Endothelial cell of umbilical vein (primary cell): ENCODE measurements around the gene GZF1. TPM values are rescaled to one million over a fixed set of nuclear protein-coding genes. Genes with fewer than 3 reads are reported as not detected.

Experiments used
- BruUV-seq: library from RNA; stranded (reverse); fragments of 400-500 nt; replicated peaks from 2 replicates; lab custom pipeline; 2021; lab: Mats Ljungman, UMichigan
- CTCF ChIA-PET: fragments of 300-600, 350-600 bp; sonication (Branson Sonifier 250); formaldehyde crosslinking; loops from one replicate; lab custom pipeline; 2021; ENCODE audit warnings: antibody characterized with exemption, inconsistent platforms; lab: Charles Lee
- POLR2A ChIA-PET: fragments of 300-600, 350-600 bp; sonication (Branson Sonifier 250); formaldehyde crosslinking; loops from one replicate; lab custom pipeline; 2021; ENCODE audit warnings: antibody characterized with exemption, inconsistent platforms; lab: Charles Lee
- DNase-seq: peaks from one replicate; pipeline ENCODE4 v3.0.0-alpha.2; 2011; ENCODE audit warnings: low read depth, low spot score
- FAIRE-seq: peaks from 2 replicates; lab custom pipeline; 2011; peaks lifted over from hg19 to GRCh38; lab: Jason Lieb, UNC
- H2AFZ ChIP-seq: 2 replicates; pipeline ENCODE4 v1.6.0; 2012; ENCODE audit warnings: low read depth, low read length, control low read depth, inconsistent platforms
- H3K27ac ChIP-seq: 2 replicates; pipeline ENCODE4 v1.5.1; 2011; ENCODE audit warnings: low read depth, mild to moderate bottlenecking, control low read depth, low read length, moderate library complexity; ENCODE audit not compliant: insufficient read depth
- H3K27me3 ChIP-seq, 2 experiments: 2 replicates each; pipeline versions ENCODE4 v1.6.0 to v1.6.1; 2011; ENCODE audit warnings: low read length in 2 of 2, mixed read lengths in 1 of 2; ENCODE audit not compliant: control insufficient read depth in 2 of 2, insufficient read depth in 2 of 2
- H3K36me3 ChIP-seq, 2 experiments: 2 replicates in 1 of 2; 3 replicates in 1 of 2; pipeline ENCODE4 v1.5.1; 2011; ENCODE audit warnings: low read length in 2 of 2, mild to moderate bottlenecking in 1 of 2, moderate library complexity in 1 of 2; ENCODE audit not compliant: control insufficient read depth in 2 of 2, insufficient read depth in 2 of 2; ENCODE audit errors: extremely low read depth in 1 of 2
- H3K4me1 ChIP-seq: 3 replicates; pipeline ENCODE4 v1.5.1; 2011; ENCODE audit warnings: mild to moderate bottlenecking, low read length; ENCODE audit not compliant: control insufficient read depth, insufficient read depth; ENCODE audit errors: extremely low read depth
- H3K4me2 ChIP-seq: 2 replicates; pipeline ENCODE4 v1.6.1; 2011; ENCODE audit warnings: low read length, control low read depth, mixed read lengths; ENCODE audit not compliant: insufficient read depth
- H3K4me3 ChIP-seq, 3 experiments: fragments of 200-600 bp in 1 of 3; sonication (generic), shearing (Covaris generic) in 1 of 3; replicated peaks in 1 of 3; 2 replicates each; pipeline ENCODE4 v1.5.1; 2011 to 2016; ENCODE audit warnings: control low read depth in 3 of 3, low read length in 3 of 3, mild to moderate bottlenecking in 2 of 3, inconsistent platforms in 1 of 3, low read depth in 1 of 3, moderate library complexity in 1 of 3; ENCODE audit not compliant: insufficient read depth in 1 of 3
- H3K79me2 ChIP-seq: 2 replicates; pipeline ENCODE4 v1.6.0; 2012; ENCODE audit warnings: low read length, inconsistent platforms; ENCODE audit not compliant: control insufficient read depth, insufficient read depth
- H3K9ac ChIP-seq: replicated peaks from 2 replicates; pipeline ENCODE3; 2011; ENCODE audit warnings: low read length, control low read depth; ENCODE audit not compliant: insufficient read depth; ENCODE audit errors: extremely low read depth
- H3K9me1 ChIP-seq: replicated peaks from 3 replicates; pipeline ENCODE4 v1.6.0; 2011; ENCODE audit warnings: mild to moderate bottlenecking, low read length; ENCODE audit not compliant: control insufficient read depth, insufficient read depth; ENCODE audit errors: extremely low read depth
- H3K9me3 ChIP-seq: replicated peaks from 2 replicates; pipeline ENCODE4 v1.5.1; 2012; ENCODE audit warnings: low read length, inconsistent platforms; ENCODE audit not compliant: control insufficient read depth, insufficient read depth
- H4K20me1 ChIP-seq: replicated peaks from 2 replicates; pipeline ENCODE3; 2011; ENCODE audit warnings: mild to moderate bottlenecking, low read length; ENCODE audit not compliant: control insufficient read depth, insufficient read depth; ENCODE audit errors: extremely low read depth
- EZH2 ChIP-seq: IDR thresholded peaks from 2 replicates; pipeline ENCODE4 v1.6.1; 2012; ENCODE audit warnings: borderline replicate concordance, low read depth, mild to moderate bottlenecking, moderate library complexity, low read length, inconsistent platforms; ENCODE audit not compliant: severe bottlenecking
- FOS ChIP-seq: IDR thresholded peaks from 2 replicates; pipeline ENCODE4 v1.6.1; 2011; ENCODE audit warnings: mild to moderate bottlenecking, low read length, moderate library complexity, borderline replicate concordance; ENCODE audit not compliant: insufficient read depth
- GATA2 ChIP-seq: IDR thresholded peaks from 2 replicates; pipeline ENCODE4 v1.7.0; 2011; ENCODE audit warnings: low read depth, mild to moderate bottlenecking, moderate library complexity, mixed read lengths, low read length; ENCODE audit not compliant: insufficient read length, insufficient read depth
- JUN ChIP-seq: IDR thresholded peaks from 2 replicates; pipeline ENCODE4 v1.6.1; 2011; ENCODE audit warnings: borderline replicate concordance, low read depth; ENCODE audit not compliant: insufficient read length, insufficient read depth
- MYC ChIP-seq: IDR thresholded peaks from one replicate; pipeline ENCODE4 v1.6.1; 2011; ENCODE audit warnings: mild to moderate bottlenecking, low read depth, low read length
- POLR2A ChIP-seq: IDR thresholded peaks from 2 replicates; pipeline ENCODE4 v1.6.1; 2012; ENCODE audit warnings: low read depth, mild to moderate bottlenecking, control low read depth, low read length
- POLR2AphosphoS5 ChIP-seq: IDR thresholded peaks from 2 replicates; pipeline ENCODE4 v1.6.1; 2012; ENCODE audit warnings: low read depth, mild to moderate bottlenecking, control low read depth, low read length, moderate library complexity; ENCODE audit not compliant: insufficient read depth
- dilution Hi-C: fragments of 300-500 bp; cut with MboI; formaldehyde crosslinking; loops from one replicate; pipeline ENCODE4 v1.15.0; 2019; ENCODE audit warnings: low sequenced_read_pairs; ENCODE audit not compliant: extremely low pct_ligation_motif_present
- intact Hi-C: fragments of 100-400 bp; cut with micrococcal nuclease; formaldehyde crosslinking; loops from one replicate; pipeline ENCODE4 v1.10.0; 2022
- polyA plus RNA-seq, 4 experiments: library from polyadenylated mRNA; depleted of rRNA in 3 of 4; stranded (reverse) in 3 of 4; unstranded in 1 of 4; fragments of >200 nt; gene quantifications; 2 replicates each; pipeline versions ENCODE4 v1.2.1 to v1.2.3, GENCODE V29; 2011 to 2012; ENCODE audit warnings: missing spikeins in 1 of 4
- total RNA-seq: library from RNA; stranded (reverse); gene quantifications from 2 replicates; pipeline ENCODE4 v1.2.3, GENCODE V29; 2021
- TF ChIP-seq, protein P1 (sequence below): IDR thresholded peaks from 2 replicates; pipeline ENCODE4 v1.6.1; 2011; ENCODE audit not compliant: insufficient read depth, insufficient read length
- TF ChIP-seq, protein P2 (sequence below), 2 donors: IDR thresholded peaks; 1 replicate in 1 of 2; 2 replicates in 1 of 2; pipeline ENCODE4 v1.5.1; 2011; ENCODE audit warnings: low read length in 2 of 2, mild to moderate bottlenecking in 2 of 2, moderate library complexity in 2 of 2, control low read depth in 1 of 2, inconsistent platforms in 1 of 2, low read depth in 1 of 2; ENCODE audit not compliant: insufficient read depth in 1 of 2; ENCODE audit errors: extremely low read depth in 1 of 2

Gene GZF1
- total and polyA plus RNA-seq, 2 donors (not counting 3 experiments of a cell fraction or from before 2014, with no cell fraction given) = 9.7 to 10.0 TPM

- FAIRE-seq (no peak), DNase-seq (no peak)
- Histone ChIP-seq H3K4me3 (no peak overlapping the region), H3K27me3 (peaks cover 0 to 5% of the 10 kb centered on the region in 2 experiments), H3K4me2 (no peak overlapping the region), H3K9ac (no peak overlapping the region), H4K20me1 (no peaks in the 10 kb centered on the region), H3K9me1 (no peaks in the 10 kb centered on the region), H3K36me3 (no peaks in the 10 kb centered on the region), H3K9me3 (no peaks in the 10 kb centered on the region), H3K4me1 (no peaks in the 10 kb centered on the region), H3K79me2 (no peaks in the 10 kb centered on the region), H2AFZ (no peak overlapping the region), H3K27ac (no peak overlapping the region)
- POLR2A ChIA-PET = interaction anchor here (0.6 kb wide), 1 partner anchor 66 kb away, joined by 10 read pairs; no protein-coding TSS in a partner anchor
- CTCF ChIA-PET = interaction anchor here (0.7 to 1.5 kb wide), 5 partner anchors 67 to 630 kb away, joined by 3 to 5 read pairs (median 3); no protein-coding TSS in a partner anchor
- BruUV-seq = no TSS peak
- TF ChIP-seq MYC (no peak), FOS (no peak), POLR2A (no peak), POLR2AphosphoS5 (no peak), EZH2 (no peak), JUN (no peak), GATA2 (no peak)
- TF ChIP-seq, protein P1, sequence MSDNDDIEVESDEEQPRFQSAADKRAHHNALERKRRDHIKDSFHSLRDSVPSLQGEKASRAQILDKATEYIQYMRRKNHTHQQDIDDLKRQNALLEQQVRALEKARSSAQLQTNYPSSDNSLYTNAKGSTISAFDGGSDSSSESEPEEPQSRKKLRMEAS = no peak
- TF ChIP-seq, protein P2, sequence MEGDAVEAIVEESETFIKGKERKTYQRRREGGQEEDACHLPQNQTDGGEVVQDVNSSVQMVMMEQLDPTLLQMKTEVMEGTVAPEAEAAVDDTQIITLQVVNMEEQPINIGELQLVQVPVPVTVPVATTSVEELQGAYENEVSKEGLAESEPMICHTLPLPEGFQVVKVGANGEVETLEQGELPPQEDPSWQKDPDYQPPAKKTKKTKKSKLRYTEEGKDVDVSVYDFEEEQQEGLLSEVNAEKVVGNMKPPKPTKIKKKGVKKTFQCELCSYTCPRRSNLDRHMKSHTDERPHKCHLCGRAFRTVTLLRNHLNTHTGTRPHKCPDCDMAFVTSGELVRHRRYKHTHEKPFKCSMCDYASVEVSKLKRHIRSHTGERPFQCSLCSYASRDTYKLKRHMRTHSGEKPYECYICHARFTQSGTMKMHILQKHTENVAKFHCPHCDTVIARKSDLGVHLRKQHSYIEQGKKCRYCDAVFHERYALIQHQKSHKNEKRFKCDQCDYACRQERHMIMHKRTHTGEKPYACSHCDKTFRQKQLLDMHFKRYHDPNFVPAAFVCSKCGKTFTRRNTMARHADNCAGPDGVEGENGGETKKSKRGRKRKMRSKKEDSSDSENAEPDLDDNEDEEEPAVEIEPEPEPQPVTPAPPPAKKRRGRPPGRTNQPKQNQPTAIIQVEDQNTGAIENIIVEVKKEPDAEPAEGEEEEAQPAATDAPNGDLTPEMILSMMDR (IDR thresholded peaks at IDR 0.05; ENCODE audit: extremely low read depth in 1 of 2, insufficient read depth in 1 of 2, low read depth in 1 of 2, low read length in 2 of 2) = no peak
- intact Hi-C loops = no loop called here
- dilution Hi-C loops = no loop called here
Measured at GRCh38 chr20:23325107-23325506, 36.9 kb upstream of the GZF1 start.
